Loucy (cell line): ENCODE measurements around the gene NAB1.

ENCODE experiments used
- CTCF ChIP-seq: fragments of 200-600 bp; sonication (generic); conservative IDR thresholded peaks from 2 replicates; pipeline ENCODE4 v1.5.1; 2014; ENCODE audit warnings: mild to moderate bottlenecking, antibody characterized with exemption, low read length
- EZH2phosphoT487 ChIP-seq: fragments of 200-600 bp; IDR thresholded peaks from 2 replicates; pipeline ENCODE4 v1.6.1; 2018; ENCODE audit warnings: antibody characterized with exemption, mild to moderate bottlenecking, moderate library complexity, borderline replicate concordance

DNA sequence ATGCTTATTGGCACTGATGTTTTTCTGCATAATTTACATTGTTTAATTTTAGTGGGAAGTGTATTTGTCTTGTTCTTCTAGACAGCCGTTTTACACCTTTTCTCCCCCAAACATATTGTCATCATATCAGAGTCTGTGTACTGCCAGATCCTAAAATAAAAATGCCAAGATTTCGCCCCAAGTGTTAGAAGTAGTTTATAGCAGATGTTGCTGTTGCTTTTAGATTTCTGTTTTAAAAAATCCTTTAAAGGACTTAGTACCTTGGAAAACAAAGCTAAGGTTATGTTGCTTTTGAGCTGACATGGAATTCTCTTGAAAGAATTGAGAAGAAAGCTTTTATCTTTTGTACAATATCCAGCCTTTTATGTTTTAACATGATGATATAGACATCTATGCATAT lies 36.0 kb downstream of the NAB1 start:
- TF ChIP-seq CTCF (no peak), EZH2phosphoT487 (no peak)
